IPS-20b (cell line): ENCODE data around the gene ZNF322.

Experiments
- H3K27ac ChIP-seq: one replicate; pipeline ENCODE4 v1.5.1; 2013; ENCODE audit warnings: low read length
- H3K27me3 ChIP-seq: 2 replicates; pipeline ENCODE4 v1.6.1; 2013; ENCODE audit warnings: mild to moderate bottlenecking, low read length, inconsistent platforms; ENCODE audit not compliant: insufficient read depth
- H3K36me3 ChIP-seq: 2 replicates; pipeline ENCODE4 v1.6.1; 2013; ENCODE audit warnings: low read depth, mild to moderate bottlenecking, inconsistent platforms, low read length, moderate library complexity; ENCODE audit not compliant: insufficient read depth
- H3K4me1 ChIP-seq: 2 replicates; pipeline ENCODE4 v1.6.1; 2013; ENCODE audit warnings: mild to moderate bottlenecking, control low read depth, inconsistent platforms, low read length, moderate library complexity; ENCODE audit not compliant: insufficient read depth
- H3K4me3 ChIP-seq: 2 replicates; pipeline ENCODE4 v1.5.1; 2013; ENCODE audit warnings: mild to moderate bottlenecking, low read length, inconsistent platforms
- H3K9ac ChIP-seq: 2 replicates; pipeline ENCODE4 v1.6.1; 2013; ENCODE audit warnings: low read depth, mild to moderate bottlenecking, inconsistent platforms, low read length, moderate library complexity
- H3K9me3 ChIP-seq: 2 replicates; pipeline ENCODE4 v1.6.1; 2013; ENCODE audit warnings: mild to moderate bottlenecking, low read depth, low read length, inconsistent platforms; ENCODE audit not compliant: insufficient read depth

Gene ZNF322

DNA sequence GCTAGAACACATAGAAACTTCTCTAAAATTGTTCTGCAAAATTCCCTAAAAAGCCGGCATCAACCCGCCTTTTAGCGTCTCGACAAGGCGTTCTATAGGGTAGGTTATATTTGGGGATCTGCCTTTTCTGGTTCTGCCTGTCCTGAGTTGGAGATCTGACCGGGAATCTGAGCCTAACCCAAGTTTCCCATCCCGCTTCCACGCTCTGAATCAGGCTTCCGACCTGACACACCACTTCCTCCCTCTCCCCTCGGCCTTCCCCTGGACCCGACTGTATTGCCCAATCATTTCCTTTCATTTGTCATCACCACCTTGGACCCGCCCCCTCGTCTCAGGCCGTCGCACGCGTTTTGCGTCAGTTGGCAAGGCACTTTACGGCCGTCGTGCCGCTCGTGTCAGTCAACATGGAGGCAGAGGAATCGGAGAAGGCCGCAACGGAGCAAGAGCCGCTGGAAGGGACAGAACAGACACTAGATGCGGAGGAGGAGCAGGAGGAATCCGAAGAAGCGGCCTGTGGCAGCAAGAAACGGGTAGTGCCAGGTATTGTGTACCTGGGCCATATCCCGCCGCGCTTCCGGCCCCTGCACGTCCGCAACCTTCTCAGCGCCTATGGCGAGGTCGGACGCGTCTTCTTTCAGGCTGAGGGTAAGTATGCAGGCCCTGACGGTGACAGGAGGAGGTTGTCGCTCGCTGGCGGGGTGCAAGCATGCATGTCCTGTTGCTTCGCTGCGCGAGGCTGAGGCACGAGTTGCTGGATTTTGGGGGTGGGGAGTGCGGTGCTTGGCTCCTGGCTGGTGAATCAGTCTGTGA, 62.8 kb downstream of the ZNF322 start, which contains the start of gene ABT1:
Gene ABT1 (plus strand): TSS at position 375 of the 810 bp plus-strand sequence. CDS start 30 bp downstream, at position 405.
- Histone ChIP-seq H3K27me3 (peaks cover 18% of the 10 kb centered on the region), H3K36me3 (peaks cover 19% of the 10 kb centered on the region), H3K4me3 (peak within 1 kb of the TSS; percentile 98), H3K4me1 (peaks cover 5% of the 10 kb centered on the region; the same call in 1 of the 2 replicates), H3K9me3 (no peaks in the 10 kb centered on the region), H3K27ac (peak within 1 kb of the TSS; percentile 6), H3K9ac (peak within 1 kb of the TSS; percentile 93)

DNA sequence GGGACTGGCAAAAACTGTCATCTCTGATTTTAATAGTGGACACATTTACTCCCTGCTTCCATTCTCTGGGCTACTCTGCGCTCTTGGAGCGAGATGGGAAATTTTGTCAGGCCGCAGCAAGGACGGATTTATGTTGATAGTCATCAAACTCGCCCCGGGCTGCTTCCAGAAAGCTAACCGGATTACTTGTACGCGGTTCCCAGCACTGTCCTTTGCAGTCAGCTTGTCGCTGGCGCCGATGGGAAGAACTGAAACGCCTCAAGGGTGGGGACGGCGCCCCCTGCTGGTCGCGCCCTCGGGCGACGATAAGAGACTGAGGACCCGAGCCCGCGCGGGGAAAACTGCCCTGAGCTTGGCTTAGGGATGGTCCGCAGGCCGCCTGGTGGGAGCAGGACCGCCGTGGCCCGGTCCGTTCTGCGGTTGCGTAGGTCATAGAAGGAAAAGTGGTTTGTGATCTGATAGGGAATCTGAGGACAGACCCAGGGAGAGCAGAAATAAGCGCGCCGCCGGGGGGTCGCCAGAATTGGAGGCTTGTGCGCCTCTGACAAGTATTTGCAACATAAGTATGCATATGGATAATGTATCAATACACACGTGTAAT, 63.8 kb downstream of the ZNF322 start:
- Histone ChIP-seq H3K4me3 (peak overlapping the region; percentile 98), H3K27ac (no peak overlapping the region), H3K27me3 (peaks cover 18% of the 10 kb centered on the region), H3K9ac (peak overlapping the region; percentile 2; the same call in 1 of the 2 replicates), H3K9me3 (no peaks in the 10 kb centered on the region), H3K4me1 (peaks cover 5% of the 10 kb centered on the region; the same call in 1 of the 2 replicates), H3K36me3 (peaks cover 19% of the 10 kb centered on the region)

DNA sequence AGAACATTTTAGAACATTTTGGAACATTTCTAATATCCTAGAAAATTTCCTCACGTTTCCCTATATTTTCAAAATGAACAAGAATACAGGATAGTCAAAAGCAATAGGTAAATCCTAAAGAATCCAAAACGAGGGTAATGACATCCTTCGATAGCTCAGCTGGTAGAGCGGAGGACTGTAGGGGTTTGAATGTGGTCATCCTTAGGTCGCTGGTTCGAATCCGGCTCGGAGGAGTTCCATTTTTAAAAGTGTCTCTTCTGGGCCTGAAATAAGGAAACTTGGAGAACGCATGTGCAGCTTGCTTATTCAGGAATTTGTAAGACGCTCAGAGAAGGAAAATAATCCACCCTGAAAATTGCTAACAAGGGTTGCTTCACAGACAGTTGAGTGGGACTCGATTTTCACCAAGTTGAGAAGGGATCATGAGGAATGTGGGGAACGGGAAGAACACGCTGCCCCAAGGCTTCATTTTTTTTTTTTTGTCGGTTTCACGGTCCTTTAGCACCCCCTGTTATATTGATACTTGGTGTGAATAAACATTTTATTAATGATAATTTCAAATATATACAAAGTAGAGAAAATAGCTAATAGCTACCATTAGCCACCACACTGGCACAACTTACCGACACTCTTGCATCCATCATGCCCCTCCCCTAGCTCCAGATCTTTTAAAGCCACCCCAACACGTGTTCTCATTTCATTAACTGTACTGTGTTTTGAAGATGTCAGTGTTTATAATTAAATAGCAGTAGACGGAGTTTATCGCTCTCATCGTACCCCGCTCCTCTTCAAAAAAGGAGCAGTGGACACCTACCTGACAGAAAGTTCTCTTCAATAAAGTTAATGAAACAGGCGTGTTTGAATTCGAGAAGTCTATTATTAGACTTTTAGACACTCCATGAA, 64.6 kb downstream of the ZNF322 start:
- no peaks in the 10 kb centered on the region for H3K9me3 ChIP-seq
- H3K36me3 ChIP-seq, result peaks cover 15% of the 10 kb centered on the region
- peak overlapping the region; percentile 98 for H3K4me3 ChIP-seq
- H3K27ac ChIP-seq, result no peak overlapping the region
- peak overlapping the region; percentile 2; the same call in 1 of the 2 replicates for H3K9ac ChIP-seq
- H3K4me1 ChIP-seq, result peaks cover 5% of the 10 kb centered on the region; the same call in 1 of the 2 replicates
- peaks cover 18% of the 10 kb centered on the region for H3K27me3 ChIP-seq

DNA sequence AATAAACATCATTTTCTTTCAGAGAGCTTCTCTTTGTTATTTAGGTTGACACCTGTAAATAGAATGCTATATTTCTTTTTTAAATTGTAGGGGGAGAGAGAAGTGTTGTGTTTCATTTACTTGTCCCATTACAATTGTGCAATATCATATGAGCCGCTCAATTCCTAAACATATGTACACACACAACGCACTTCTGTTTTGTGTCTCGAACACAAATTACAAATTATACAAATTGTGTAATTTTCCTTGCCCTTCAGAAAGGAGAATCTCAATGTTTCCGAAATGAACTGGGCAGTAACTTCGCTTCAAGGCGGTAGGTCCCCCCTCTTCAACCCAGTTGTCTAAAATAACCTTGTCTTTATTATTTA, 65.4 kb downstream of the ZNF322 start:
- H3K27ac ChIP-seq, result no peak overlapping the region
- H3K9ac ChIP-seq, result no peak overlapping the region
- peaks cover 18% of the 10 kb centered on the region for H3K27me3 ChIP-seq
- H3K36me3 ChIP-seq, result peaks cover 8% of the 10 kb centered on the region
- H3K9me3 ChIP-seq, result no peaks in the 10 kb centered on the region
- H3K4me3 ChIP-seq, result peak overlapping the region; percentile 98; the same call in 1 of the 2 replicates
- H3K4me1 ChIP-seq, result peaks cover 5% of the 10 kb centered on the region; the same call in 1 of the 2 replicates

DNA sequence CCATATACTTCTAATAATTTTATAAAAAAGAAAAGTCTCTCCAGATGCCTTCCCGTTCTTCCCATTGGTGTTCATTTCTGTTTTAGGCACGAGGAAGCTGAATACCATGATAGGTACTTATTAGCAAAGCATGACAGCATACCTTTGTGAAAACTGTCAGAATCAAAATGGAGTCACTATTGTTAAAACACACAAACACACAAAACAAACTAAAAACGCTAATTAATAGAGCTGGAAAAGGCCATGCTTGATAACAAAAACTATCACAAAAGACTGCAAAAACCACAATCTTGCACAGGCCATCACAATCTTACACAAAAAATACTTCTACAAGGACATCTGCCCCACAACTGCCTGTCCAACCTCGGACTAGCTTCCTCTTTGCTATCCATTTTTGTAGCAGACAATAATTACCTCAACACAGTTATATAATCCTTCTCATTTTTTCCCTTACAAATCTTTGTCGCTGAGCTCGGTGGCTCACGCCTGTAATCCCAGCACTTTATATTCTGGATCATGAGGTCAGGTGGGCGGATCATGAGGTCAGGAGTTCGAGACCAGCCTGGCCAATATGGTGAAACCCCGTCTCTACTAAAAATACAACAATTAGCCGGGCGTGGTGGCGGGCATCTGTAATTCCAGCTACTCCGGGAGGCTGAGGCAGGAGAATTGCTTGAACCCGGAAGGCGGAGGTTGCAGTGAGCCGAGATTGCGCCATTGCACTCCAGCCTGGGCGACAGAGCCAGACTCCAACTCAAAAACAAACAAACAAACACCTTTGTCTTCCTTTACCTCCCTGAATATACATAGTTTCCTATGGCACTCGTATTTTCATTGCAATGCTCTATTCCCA, 66.0 kb downstream of the ZNF322 start:
- Histone ChIP-seq H3K27me3 (peaks cover 18% of the 10 kb centered on the region), H3K36me3 (peaks cover 3% of the 10 kb centered on the region), H3K9ac (no peak overlapping the region), H3K4me3 (peak overlapping the region; percentile 98; the same call in 1 of the 2 replicates), H3K27ac (no peak overlapping the region), H3K9me3 (no peaks in the 10 kb centered on the region), H3K4me1 (peaks cover 5% of the 10 kb centered on the region; the same call in 1 of the 2 replicates)

DNA sequence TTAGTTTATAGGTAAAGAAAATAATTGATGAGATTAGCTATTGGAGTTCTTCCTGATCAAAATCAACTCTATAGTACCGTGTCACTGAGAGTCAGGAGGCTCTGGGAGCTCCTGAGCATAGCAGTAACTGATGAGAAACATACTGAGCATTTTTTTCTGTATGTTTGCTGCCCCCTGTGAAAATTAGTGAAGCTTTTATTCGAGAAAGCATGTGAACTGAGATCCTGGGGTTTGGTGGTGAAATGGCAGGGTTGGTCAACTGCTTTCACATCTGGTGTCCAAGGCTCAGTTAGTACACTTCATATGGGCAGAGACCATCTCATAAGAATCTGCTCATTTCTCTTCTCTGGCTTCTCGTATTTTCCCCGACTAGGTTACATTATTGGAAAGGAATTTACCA, 66.9 kb downstream of the ZNF322 start:
- H3K27me3 ChIP-seq, result peaks cover 18% of the 10 kb centered on the region
- H3K27ac ChIP-seq, result no peak overlapping the region
- H3K9me3 ChIP-seq, result no peaks in the 10 kb centered on the region
- no peak overlapping the region for H3K4me3 ChIP-seq
- H3K4me1 ChIP-seq, result peaks cover 2% of the 10 kb centered on the region; the same call in 1 of the 2 replicates
- no peak overlapping the region for H3K9ac ChIP-seq
- H3K36me3 ChIP-seq, result no peaks in the 10 kb centered on the region

DNA sequence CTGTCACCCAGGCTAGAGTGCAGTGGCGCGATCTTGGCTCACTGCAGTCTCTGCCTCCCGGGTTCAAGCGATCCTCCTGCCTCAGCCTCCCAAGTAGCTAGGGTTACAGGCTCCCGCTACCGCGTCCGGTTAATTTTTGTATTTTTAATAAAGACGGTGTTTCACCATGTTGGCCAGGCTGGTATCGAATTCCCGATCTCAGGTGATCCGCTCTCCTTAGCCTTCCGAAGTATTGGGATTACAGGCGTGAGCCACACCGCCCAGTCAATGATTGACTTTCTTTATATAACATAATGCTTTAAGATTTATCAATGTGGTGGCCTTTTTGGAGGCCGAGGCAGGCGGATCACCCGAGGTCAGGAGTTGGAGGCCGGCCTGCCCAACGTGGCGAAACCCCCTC, 70.6 kb downstream of the ZNF322 start:
- Histone ChIP-seq H3K27ac (no peak overlapping the region), H3K4me1 (no peaks in the 10 kb centered on the region), H3K36me3 (no peaks in the 10 kb centered on the region), H3K27me3 (peaks cover 30% of the 10 kb centered on the region), H3K4me3 (no peak overlapping the region), H3K9me3 (no peaks in the 10 kb centered on the region), H3K9ac (no peak overlapping the region)
